GM12878 (cell line): Measurements from ENCODE around the gene STK33. TPM values are rescaled to one million over a fixed set of nuclear protein-coding genes. Genes with fewer than 3 reads are reported as not detected.

ENCODE experiments used
- ATAC-seq: fragments of 200-7000 bp; cut with Tn5 transposase; 3 replicates; pipeline ENCODE4 v1.9.1; 2020; ENCODE audit warnings: mild to moderate bottlenecking, moderate library complexity
- BruUV-seq: library from RNA; stranded (reverse); fragments of 400-500 nt; replicated peaks from 2 replicates; lab custom pipeline; 2021; lab: Mats Ljungman, UMichigan
- CTCF ChIA-PET: fragments of 300-600 bp; sonication (Branson Sonifier 250); formaldehyde crosslinking; extraction: SDS; loops from one replicate; lab custom pipeline; 2021; ENCODE audit warnings: inconsistent platforms; lab: Yijun Ruan, JAX
- POLR2A ChIA-PET: fragments of 350-600 bp; formaldehyde crosslinking; extraction: SDS; loops from one replicate; lab custom pipeline; 2021; ENCODE audit warnings: inconsistent platforms; lab: Charles Lee
- RAD21 ChIA-PET: fragments of 300-600 bp; sonication (Branson Sonifier 250); formaldehyde crosslinking; loops from one replicate; lab custom pipeline; 2023; ENCODE audit warnings: antibody characterized with exemption; ENCODE audit not compliant: unreplicated experiment; lab: Charles Lee
- SMC1A ChIA-PET: fragments of 300-600 bp; sonication (Branson Sonifier 250); formaldehyde crosslinking; loops from one replicate; lab custom pipeline; 2023; ENCODE audit not compliant: unreplicated experiment, uncharacterized antibody; lab: Charles Lee
- DNase-seq: peaks from one replicate; pipeline ENCODE4 v3.0.0-alpha.2; 2011; ENCODE audit warnings: low read depth, low spot score
- FAIRE-seq: peaks from 3 replicates; lab custom pipeline; 2011; peaks lifted over from hg19 to GRCh38; lab: Jason Lieb, UNC
- H2AFZ ChIP-seq: 2 replicates; pipeline ENCODE4 v1.6.0; 2011; ENCODE audit warnings: low read depth, low read length, control low read depth; ENCODE audit not compliant: control insufficient read depth
- H3K27ac ChIP-seq: 2 replicates; pipeline ENCODE4 v1.5.1; 2011; ENCODE audit warnings: control low read depth; ENCODE audit not compliant: control insufficient read depth, insufficient read depth
- H3K27me3 ChIP-seq, 2 experiments: replicated peaks in 1 of 2; 2 replicates each; pipeline versions ENCODE4 v1.6.0 to v1.6.1; 2011; ENCODE audit warnings: low read length in 1 of 2; ENCODE audit not compliant: control insufficient read depth in 2 of 2, insufficient read depth in 2 of 2
- H3K36me3 ChIP-seq, 2 experiments: 2 replicates each; pipeline ENCODE4 v1.5.1; 2011; ENCODE audit warnings: low read length in 1 of 2; ENCODE audit not compliant: control insufficient read depth in 2 of 2, insufficient read depth in 2 of 2
- H3K4me1 ChIP-seq: 2 replicates; pipeline ENCODE4 v1.6.1; 2011; ENCODE audit warnings: mild to moderate bottlenecking, low read length, moderate library complexity, mixed read lengths; ENCODE audit not compliant: control insufficient read depth, insufficient read depth
- H3K4me2 ChIP-seq: 2 replicates; pipeline ENCODE4 v1.6.0; 2011; ENCODE audit warnings: control low read depth; ENCODE audit not compliant: control insufficient read depth, insufficient read depth
- H3K4me3 ChIP-seq: fragments of 200-600 bp; sonication (generic); 2 replicates; pipeline ENCODE4 v1.5.1; 2016
- H3K79me2 ChIP-seq: 2 replicates; pipeline ENCODE4 v1.6.0; 2011; ENCODE audit warnings: low read length; ENCODE audit not compliant: control insufficient read depth, insufficient read depth
- H3K9ac ChIP-seq: 2 replicates; pipeline ENCODE4 v1.8.0; 2011; ENCODE audit warnings: low read length, control low read depth, mixed read lengths; ENCODE audit not compliant: control insufficient read depth, insufficient read depth
- H3K9me3 ChIP-seq: replicated peaks from 3 replicates; pipeline ENCODE4 v1.5.1; 2011; ENCODE audit warnings: mild to moderate bottlenecking, low read length; ENCODE audit not compliant: control insufficient read depth, insufficient read depth
- H4K20me1 ChIP-seq: 2 replicates; pipeline ENCODE4 v1.6.0; 2011; ENCODE audit not compliant: control insufficient read depth, insufficient read depth
- IRF5 ChIP-seq: fragments of 450-650 bp; IDR thresholded peaks from 2 replicates; pipeline ENCODE4 v1.6.1; 2017; ENCODE audit warnings: borderline replicate concordance
- MXI1 ChIP-seq: fragments of 150-350 bp; IDR thresholded peaks from 2 replicates; pipeline ENCODE4 v1.6.1; 2011; ENCODE audit warnings: low read depth, mild to moderate bottlenecking, inconsistent platforms, low read length, improper control_type of control experiment
- NR2C2 ChIP-seq: IDR thresholded peaks from 2 replicates; pipeline ENCODE4 v1.6.1; 2011; ENCODE audit warnings: borderline replicate concordance, low read depth; ENCODE audit not compliant: control insufficient read depth, insufficient read length
- PAX5 ChIP-seq: IDR thresholded peaks from 2 replicates; pipeline ENCODE4 v1.6.1; 2011; ENCODE audit warnings: low read depth, low read length, borderline replicate concordance
- WGBS: methylation state at CpG from one replicate; pipeline ENCODE4 v1.1.6; 2016; ENCODE audit warnings: low lambda C conversion rate; ENCODE audit not compliant: insufficient replicate concordance, insufficient coverage; ENCODE audit errors: missing lambda C conversion rate; 5-methylcytosine and 5-hydroxymethylcytosine counted together
- in situ Hi-C: fragments of 300-500 bp; cut with MboI; formaldehyde crosslinking; loops from 9 replicates; pipeline ENCODE4 v1.14.3; 2018; ENCODE audit warnings: mixed read lengths
- intact Hi-C: fragments of 100-400 bp; cut with micrococcal nuclease; formaldehyde crosslinking; loops from one replicate; pipeline ENCODE4 v1.14.2; 2022; ENCODE audit not compliant: unreplicated experiment
- polyA plus RNA-seq, 11 experiments: library from polyadenylated mRNA; depleted of rRNA in 4 of 11; unstranded in 6 of 11; stranded (reverse) in 5 of 11; fragments of >200 nt; fragmentation: Nextera tagmentation in 4 of 11; fragmentation: Illumina TruSeq in 1 of 11; extraction: Ambion mirVana in 4 of 11; extraction: Trizol in 1 of 11; gene quantifications; 1 replicate in 1 of 11; 2 replicates in 10 of 11; pipeline versions ENCODE4 v1.2.1 to v1.2.3, GENCODE V29; 2011 to 2016; ENCODE audit warnings: inconsistent platforms in 2 of 11, missing spikeins in 2 of 11, low read depth in 1 of 11
- total RNA-seq, 4 experiments: library from RNA; depleted of rRNA in 3 of 4; stranded (reverse); fragments of >200 nt in 3 of 4; fragmentation: Illumina TruSeq in 1 of 4; extraction: Trizol in 1 of 4; gene quantifications; 2 replicates each; pipeline versions ENCODE4 v1.2.1 to v1.2.3, GENCODE V29; 2013 to 2021

STK33 gene
- total and polyA plus RNA-seq, 10 of the 15 experiments (the other 5 are each of a cell fraction or from before 2014, with no cell fraction given): 5.2 to 27.3 (median 18.3) TPM

- ChIA-PET POLR2A (interaction anchor here (0.5 to 0.6 kb wide), 2 partner anchors 252 to 556 kb away, joined by 3 to 6 read pairs; no protein-coding TSS in a partner anchor), CTCF (no interaction called here), RAD21 (interaction anchor here (0.6 to 1.4 kb wide), 2 partner anchors 210 to 1440 kb away, joined by 3 read pairs; no protein-coding TSS in a partner anchor), SMC1A (no interaction called here)
- 85% methylated on average over 30 of the region's 30 CpGs for WGBS
- in situ Hi-C loops: no loop called here
- FAIRE-seq (no peak), ATAC-seq (no peak), DNase-seq (no peak)
- TF ChIP-seq IRF5 (no peak), MXI1 (no peak), NR2C2 (no peak), PAX5 (no peak)
- no TSS peak for BruUV-seq
- no peaks in the 10 kb centered on the region for H3K27me3 ChIP-seq
- H3K36me3 ChIP-seq: no peaks in the 10 kb centered on the region
- no peak overlapping the region for H3K27ac ChIP-seq
- intact Hi-C loops: no loop called here
- H2AFZ ChIP-seq: no peak overlapping the region
- no peak overlapping the region for H3K4me3 ChIP-seq
- H3K9me3 ChIP-seq: no peaks in the 10 kb centered on the region
- no peak overlapping the region for H3K9ac ChIP-seq
- H4K20me1 ChIP-seq: no peaks in the 10 kb centered on the region
- H3K4me1 ChIP-seq: peaks cover 12% of the 10 kb centered on the region
- no peak overlapping the region for H3K4me2 ChIP-seq
- no peaks in the 10 kb centered on the region for H3K79me2 ChIP-seq
Observed at GRCh38 chr11:8356721-8357504, 237.1 kb downstream of the STK33 start.
